ENCODE data around the gene TFR2. TPM values are rescaled to one million over a fixed set of nuclear protein-coding genes. Genes with fewer than 3 reads are reported as not detected.

TFR2 gene
- total RNA-seq, 1 experiment from 2014 or later, result 9.1 TPM

- TF ChIP-seq POLR2AphosphoS5 (IDR thresholded peaks at IDR 0.05; ENCODE audit: low read depth, low read length) (no peak), SIN3A (IDR thresholded peaks at IDR 0.05; ENCODE audit: borderline replicate concordance, insufficient read depth, low read depth, low read length) (no peak), CTCF (IDR thresholded peaks at IDR 0.05) (no peak; the same call in 1 of the 2 replicates), TCF7L2 (IDR thresholded peaks at IDR 0.05; ENCODE audit: low read depth, low read length) (no peak), REST (IDR thresholded peaks at IDR 0.05; ENCODE audit: insufficient read depth in 1 of 2, low read depth in 2 of 2, low read length in 1 of 2) (no peak)
- DNase-seq (ENCODE audit: low read depth, low spot score) (no peak), ATAC-seq (no peak)
- in situ Hi-C loops (cut with HindIII; ENCODE audit: low pct_unique_long_range_greater_than_20kb, low sequenced_read_pairs), result no loop called here
- ChIA-PET POLR2A (no interaction called here), CTCF (no interaction called here)
- intact Hi-C loops (cut with micrococcal nuclease; ENCODE audit: unreplicated experiment), result no loop called here
- Histone ChIP-seq H3K4me1 (ENCODE audit: control insufficient read depth, insufficient read depth, low read length) (no peaks in the 10 kb centered on the region; the same call in 1 of the 2 replicates), H3K27ac (ENCODE audit: low read length) (no peak overlapping the region), H3K27me3 (ENCODE audit: control insufficient read depth, insufficient read depth, low read length) (no peaks in the 10 kb centered on the region), H3K4me3 (ENCODE audit: low read depth in 2 of 2, low read length in 2 of 2) (no peak overlapping the region), H3K9me3 (ENCODE audit: control insufficient read depth, insufficient read depth, low read depth, low read length) (no peaks in the 10 kb centered on the region), H3K36me3 (ENCODE audit: control insufficient read depth, insufficient read depth, low read length) (no peaks in the 10 kb centered on the region)
- no TSS peak for BruUV-seq (replicated peaks)
Observed at GRCh38 chr7:100599911-100600729, 41.2 kb downstream of the TFR2 start.

- ATAC-seq (no peak), DNase-seq (ENCODE audit: low read depth, low spot score) (no peak)
- POLR2A ChIA-PET, result interaction anchor here (0.6 kb wide), 2 partner anchors 12 to 14 kb away, joined by 3 to 7 read pairs; partner anchors contain the start of gene FBXO24
- TF ChIP-seq POLR2AphosphoS5 (IDR thresholded peaks at IDR 0.05; ENCODE audit: low read depth, low read length) (no peak), TCF7L2 (IDR thresholded peaks at IDR 0.05; ENCODE audit: low read depth, low read length) (no peak), REST (IDR thresholded peaks at IDR 0.05; ENCODE audit: insufficient read depth in 1 of 2, low read depth in 2 of 2, low read length in 1 of 2) (no peak), CTCF (IDR thresholded peaks at IDR 0.05) (no peak), SIN3A (IDR thresholded peaks at IDR 0.05; ENCODE audit: borderline replicate concordance, insufficient read depth, low read depth, low read length) (no peak)
- Histone ChIP-seq H3K27me3 (ENCODE audit: control insufficient read depth, insufficient read depth, low read length) (no peaks in the 10 kb centered on the region), H3K4me1 (ENCODE audit: control insufficient read depth, insufficient read depth, low read length) (no peaks in the 10 kb centered on the region; the same call in 1 of the 2 replicates), H3K27ac (ENCODE audit: low read length) (no peak overlapping the region), H3K9me3 (ENCODE audit: control insufficient read depth, insufficient read depth, low read depth, low read length) (no peaks in the 10 kb centered on the region), H3K4me3 (ENCODE audit: low read depth in 2 of 2, low read length in 2 of 2) (no peak overlapping the region), H3K36me3 (ENCODE audit: control insufficient read depth, insufficient read depth, low read length) (no peaks in the 10 kb centered on the region)
- intact Hi-C loops (cut with micrococcal nuclease; ENCODE audit: unreplicated experiment) (no loop called here), in situ Hi-C loops (cut with HindIII; ENCODE audit: low pct_unique_long_range_greater_than_20kb, low sequenced_read_pairs) (no loop called here)
- CTCF ChIA-PET, result no interaction called here
- BruUV-seq (replicated peaks), result no TSS peak
Observed at GRCh38 chr7:100598425-100598824, 42.9 kb downstream of the TFR2 start.
